IPS DF 6.9 (cell line): ENCODE measurements around the gene ATCAY.

Experiments used
- DNase-seq: peaks from one replicate; pipeline ENCODE4 v3.0.0-alpha.2; 2013; ENCODE audit warnings: low read depth, low spot score
- H3K27ac ChIP-seq: one replicate; pipeline ENCODE4 v1.5.1; 2013; ENCODE audit warnings: low read length, control low read depth
- H3K27me3 ChIP-seq: 2 replicates; pipeline ENCODE4 v1.6.1; 2013; ENCODE audit warnings: mild to moderate bottlenecking, low read length; ENCODE audit not compliant: control insufficient read depth, insufficient read depth
- H3K36me3 ChIP-seq: 2 replicates; pipeline ENCODE4 v1.6.1; 2013; ENCODE audit warnings: low read length; ENCODE audit not compliant: control insufficient read depth, insufficient read depth
- H3K4me1 ChIP-seq: 2 replicates; pipeline ENCODE4 v1.6.1; 2013; ENCODE audit warnings: low read length; ENCODE audit not compliant: control insufficient read depth, insufficient read depth
- H3K4me3 ChIP-seq: 2 replicates; pipeline ENCODE4 v1.5.1; 2013; ENCODE audit warnings: mild to moderate bottlenecking, low read length
- H3K9me3 ChIP-seq: 2 replicates; pipeline ENCODE4 v1.6.1; 2013; ENCODE audit warnings: low read length, inconsistent platforms; ENCODE audit not compliant: control insufficient read depth, insufficient read depth
- WGBS: extraction: QIAGEN DNeasy Blood & Tissue Kit; methylation state at CpG from one replicate; pipeline ENCODE4 v1.1.7; 2013; ENCODE audit warnings: mixed read lengths, missing lambda C conversion rate; ENCODE audit not compliant: insufficient read length, insufficient coverage; 5-methylcytosine and 5-hydroxymethylcytosine counted together

ATCAY gene

GRCh38 chr19:3970808-3971598, 90.5 kb downstream of the ATCAY start, which contains the start of gene DAPK3:
TSS of gene DAPK3 (minus strand) at chr19:3971099. CDS start at chr19:3969735, 1,364 bp downstream.
- peak within 1 kb of the TSS; percentile 83 for H3K4me3 ChIP-seq
- no peaks in the 10 kb centered on the region for H3K9me3 ChIP-seq
- no CpG with 5 or more reads among the region's 73 CpGs for WGBS
- H3K27ac ChIP-seq, result no peak within 1 kb of the TSS
- DNase-seq, result peak; percentile 97
- no peaks in the 10 kb centered on the region for H3K27me3 ChIP-seq
- peaks cover 3% of the 10 kb centered on the region for H3K4me1 ChIP-seq
- peaks cover 13% of the 10 kb centered on the region for H3K36me3 ChIP-seq

- WGBS, result no CpG with 5 or more reads among the region's 8 CpGs
- no peaks in the 10 kb centered on the region for H3K9me3 ChIP-seq
- no peaks in the 10 kb centered on the region for H3K4me1 ChIP-seq
- no peaks in the 10 kb centered on the region for H3K27me3 ChIP-seq
- H3K27ac ChIP-seq, result no peak overlapping the region
- H3K4me3 ChIP-seq, result no peak overlapping the region
- no peak for DNase-seq
- peaks cover 45% of the 10 kb centered on the region for H3K36me3 ChIP-seq
These were observed 94.7 kb downstream of the ATCAY start for GRCh38 chr19:3975144-3975543.

GRCh38 chr19:3975637-3976087, 95.2 kb downstream of the ATCAY start:
- no CpG with 5 or more reads among the region's 14 CpGs for WGBS
- H3K4me1 ChIP-seq, result no peaks in the 10 kb centered on the region
- H3K9me3 ChIP-seq, result no peaks in the 10 kb centered on the region
- H3K27ac ChIP-seq, result no peak overlapping the region
- no peaks in the 10 kb centered on the region for H3K27me3 ChIP-seq
- no peak for DNase-seq
- H3K36me3 ChIP-seq, result peaks cover 50% of the 10 kb centered on the region
- no peak overlapping the region for H3K4me3 ChIP-seq

GRCh38 chr19:3976495-3977241, 96.2 kb downstream of the ATCAY start:
- Histone ChIP-seq H3K9me3 (no peaks in the 10 kb centered on the region), H3K4me1 (no peaks in the 10 kb centered on the region), H3K27ac (no peak overlapping the region), H3K36me3 (peaks cover 60% of the 10 kb centered on the region), H3K27me3 (no peaks in the 10 kb centered on the region), H3K4me3 (no peak overlapping the region)
- no peak for DNase-seq
- no CpG with 5 or more reads among the region's 29 CpGs for WGBS
